GM23248 (cell line): Measurements from ENCODE around the gene CACNA2D1. TPM values are rescaled to one million over a fixed set of nuclear protein-coding genes. Genes with fewer than 3 reads are reported as not detected.
A peak's percentile ranks its signal among the peaks of the same experiment; 100 is the strongest.
"Not testable (repeated sequence)": the region's sequence is repeated elsewhere in the genome, so short reads cannot be mapped to it uniquely, and the experiment has no call there.

Experiments
- DNase-seq: peaks from one replicate; pipeline ENCODE4 v3.0.0-alpha.2; 2015
- H2AFZ ChIP-seq: fragments of 200-600 bp; sonication (generic); 2 replicates; pipeline ENCODE4 v1.6.1; 2016; ENCODE audit warnings: antibody characterized with exemption
- H3F3A ChIP-seq: fragments of 200-600 bp; sonication (generic); 2 replicates; pipeline ENCODE4 v1.6.1; 2016; ENCODE audit warnings: mild to moderate bottlenecking, antibody characterized with exemption, mixed run types; ENCODE audit not compliant: insufficient read depth
- H3K27ac ChIP-seq: fragments of 200-600 bp; sonication (generic); 2 replicates; pipeline ENCODE4 v1.5.1; 2016; ENCODE audit warnings: mild to moderate bottlenecking
- H3K27me3 ChIP-seq: fragments of 200-600 bp; sonication (generic); replicated peaks from 2 replicates; pipeline ENCODE4 v1.6.1; 2016; ENCODE audit warnings: mild to moderate bottlenecking; ENCODE audit not compliant: insufficient read depth
- H3K36me3 ChIP-seq: fragments of 200-600 bp; sonication (generic); 2 replicates; pipeline ENCODE4 v1.6.1; 2016; ENCODE audit warnings: low read depth, mild to moderate bottlenecking
- H3K4me1 ChIP-seq: fragments of 200-600 bp; sonication (generic); 2 replicates; pipeline ENCODE4 v1.6.1; 2016; ENCODE audit warnings: mild to moderate bottlenecking; ENCODE audit not compliant: insufficient read depth
- H3K4me2 ChIP-seq: fragments of 200-600 bp; sonication (generic); one replicate; pipeline ENCODE4 v1.6.1; 2016; ENCODE audit warnings: mild to moderate bottlenecking; ENCODE audit not compliant: unreplicated experiment
- H3K4me3 ChIP-seq: fragments of 200-600 bp; sonication (generic); 2 replicates; pipeline ENCODE4 v1.5.1; 2016; ENCODE audit warnings: mild to moderate bottlenecking
- H3K79me2 ChIP-seq: fragments of 200-600 bp; sonication (generic); 2 replicates; pipeline ENCODE4 v1.6.1; 2016; ENCODE audit warnings: mild to moderate bottlenecking; ENCODE audit not compliant: insufficient read depth
- H3K9ac ChIP-seq: fragments of 200-600 bp; sonication (generic); 2 replicates; pipeline ENCODE4 v1.6.1; 2016; ENCODE audit warnings: mild to moderate bottlenecking
- H3K9me2 ChIP-seq: fragments of 200-600 bp; sonication (generic); 2 replicates; pipeline ENCODE4 v1.6.1; 2016; ENCODE audit warnings: mixed run types, mild to moderate bottlenecking, moderate library complexity; ENCODE audit not compliant: insufficient read depth
- H3K9me3 ChIP-seq: fragments of 200-600 bp; sonication (generic); one replicate; pipeline ENCODE4 v1.6.1; 2017; ENCODE audit warnings: low read depth
- H4K20me1 ChIP-seq: fragments of 200-600 bp; sonication (generic); 2 replicates; pipeline ENCODE4 v1.6.0; 2016; ENCODE audit not compliant: insufficient read depth
- EZH2 ChIP-seq: fragments of 200-600 bp; sonication (generic); IDR thresholded peaks from 2 replicates; pipeline ENCODE4 v1.6.1; 2018; ENCODE audit warnings: antibody characterized with exemption, mild to moderate bottlenecking; ENCODE audit not compliant: insufficient read depth, poor library complexity, severe bottlenecking
- EZH2phosphoT487 ChIP-seq: fragments of 200-600 bp; sonication (generic); IDR thresholded peaks from 2 replicates; pipeline ENCODE4 v1.6.1; 2018; ENCODE audit warnings: antibody characterized with exemption, moderate library complexity, mild to moderate bottlenecking, low read depth; ENCODE audit not compliant: insufficient read depth
- WGBS, 2 experiments: methylation state at CpG; one replicate each; pipeline ENCODE4 v1.1.6; 2015 to 2017; ENCODE audit warnings: low lambda C conversion rate in 2 of 2, low coverage in 1 of 2; ENCODE audit errors: missing lambda C conversion rate in 2 of 2; 5-methylcytosine and 5-hydroxymethylcytosine counted together
- in situ Hi-C: fragments of 300-500 bp; cut with MboI; formaldehyde crosslinking; loops from 2 replicates; pipeline ENCODE4 v1.15.0; 2020
- polyA plus RNA-seq: library from polyadenylated mRNA; unstranded; fragments of >200 nt; fragmentation: Nextera tagmentation; extraction: Ambion mirVana; gene quantifications from 2 replicates; pipeline ENCODE4 v1.2.1, GENCODE V29; 2016
- total RNA-seq: library from RNA; depleted of rRNA; stranded (reverse); fragments of >200 nt; shearing (Covaris generic); gene quantifications from 2 replicates; pipeline ENCODE4 v1.2.3, GENCODE V29; 2014

The CACNA2D1 gene
- total and polyA plus RNA-seq, 2 experiments from 2014 or later: 7.7 to 21.2 TPM

- peak; percentile 4 for DNase-seq
- no peaks in the 10 kb centered on the region for H3K9me3 ChIP-seq
- H3K27ac ChIP-seq: no peak overlapping the region
- no peak for TF ChIP-seq EZH2
- TF ChIP-seq EZH2phosphoT487: no peak
- 0 out of 2 replicates have a peak, but pooled peaks cover 5% of the 10 kb centered on the region for H3K4me1 ChIP-seq
- no peaks in the 10 kb centered on the region for H4K20me1 ChIP-seq
- no peak overlapping the region for H3K4me2 ChIP-seq
- H3K36me3 ChIP-seq: no peaks in the 10 kb centered on the region
- 63 to 69% methylated on average over 3 of the region's 3 CpGs for WGBS, 2 experiments
- no peaks in the 10 kb centered on the region for H3K79me2 ChIP-seq
- H3K4me3 ChIP-seq: no peak overlapping the region
- in situ Hi-C loops: no loop called here
- no peaks in the 10 kb centered on the region for H3K27me3 ChIP-seq
- no peak overlapping the region for H2AFZ ChIP-seq
- H3F3A ChIP-seq: no peaks in the 10 kb centered on the region
- H3K9me2 ChIP-seq: no peaks in the 10 kb centered on the region
- no peak overlapping the region for H3K9ac ChIP-seq
Measured at GRCh38 chr7:82389876-82390275, 53.7 kb downstream of the CACNA2D1 start.

- WGBS, 2 experiments: 20 to 36% methylated on average over 2 of the region's 2 CpGs
- in situ Hi-C loops: no loop called here
- no peaks in the 10 kb centered on the region for H3K27me3 ChIP-seq
- no peaks in the 10 kb centered on the region; the same call in 1 of the 2 replicates for H3K9me2 ChIP-seq
- no peaks in the 10 kb centered on the region for H3K9me3 ChIP-seq
- H3K27ac ChIP-seq: no peak overlapping the region
- H3K4me1 ChIP-seq: 0 out of 2 replicates have a peak, but pooled peaks cover 5% of the 10 kb centered on the region
- TF ChIP-seq EZH2phosphoT487 (no peak), EZH2 (no peak)
- no peak overlapping the region for H2AFZ ChIP-seq
- no peaks in the 10 kb centered on the region for H4K20me1 ChIP-seq
- H3K79me2 ChIP-seq: no peaks in the 10 kb centered on the region
- no peak overlapping the region for H3K4me2 ChIP-seq
- no peak overlapping the region for H3K9ac ChIP-seq
- no peak for DNase-seq
- no peak overlapping the region for H3K4me3 ChIP-seq
- H3F3A ChIP-seq: no peaks in the 10 kb centered on the region
- H3K36me3 ChIP-seq: no peaks in the 10 kb centered on the region
Measured at GRCh38 chr7:82388138-82388537, 55.4 kb downstream of the CACNA2D1 start.

- H3K4me3 ChIP-seq, H3K9ac ChIP-seq, in situ Hi-C loops, H2AFZ ChIP-seq, H3K4me1 ChIP-seq, H3K4me2 ChIP-seq, DNase-seq, H3K36me3 ChIP-seq, H4K20me1 ChIP-seq, H3K9me3 ChIP-seq, H3K27me3 ChIP-seq, H3K9me2 ChIP-seq, H3K79me2 ChIP-seq, H3K27ac ChIP-seq, H3F3A ChIP-seq: not testable (repeated sequence)
- 97 to 99% methylated on average over 6 of the region's 6 CpGs for WGBS, 2 experiments
Measured at GRCh38 chr7:82386571-82386970, 57.0 kb downstream of the CACNA2D1 start.

GRCh38 chr7:82384779-82385178 is 58.8 kb downstream of the CACNA2D1 start:
- H3K79me2 ChIP-seq: no peaks in the 10 kb centered on the region
- H3K4me2 ChIP-seq: no peak overlapping the region
- H2AFZ ChIP-seq: no peak overlapping the region
- TF ChIP-seq EZH2phosphoT487 (no peak), EZH2 (no peak)
- H3K9ac ChIP-seq: no peak overlapping the region
- in situ Hi-C loops: no loop called here
- H3K27ac ChIP-seq: no peak overlapping the region
- no peaks in the 10 kb centered on the region for H3K9me3 ChIP-seq
- H3F3A ChIP-seq: no peaks in the 10 kb centered on the region
- H3K36me3 ChIP-seq: no peaks in the 10 kb centered on the region
- DNase-seq: no peak
- H4K20me1 ChIP-seq: no peaks in the 10 kb centered on the region
- no peak overlapping the region for H3K4me3 ChIP-seq
- H3K4me1 ChIP-seq: 0 out of 2 replicates have a peak, but pooled peaks cover 5% of the 10 kb centered on the region
- WGBS, 2 experiments: 94 to 98% methylated on average over 2 of the region's 2 CpGs
- no peaks in the 10 kb centered on the region; the same call in 1 of the 2 replicates for H3K9me2 ChIP-seq
- H3K27me3 ChIP-seq: no peaks in the 10 kb centered on the region

- H3K9ac ChIP-seq: no peak overlapping the region
- TF ChIP-seq EZH2 (no peak), EZH2phosphoT487 (no peak)
- in situ Hi-C loops: no loop called here
Measured at GRCh38 chr7:82384051-82384464, 59.5 kb downstream of the CACNA2D1 start.

More at GRCh38 chr7:82384051-82384464, 59.5 kb downstream of the CACNA2D1 start:
- Histone ChIP-seq H3K4me2 (no peak overlapping the region), H3K27me3 (no peaks in the 10 kb centered on the region), H3K36me3 (no peaks in the 10 kb centered on the region), H3K4me1 (0 out of 2 replicates have a peak, but pooled peaks cover 5% of the 10 kb centered on the region), H3K9me2 (no peaks in the 10 kb centered on the region; the same call in 1 of the 2 replicates), H3K79me2 (no peaks in the 10 kb centered on the region), H4K20me1 (no peaks in the 10 kb centered on the region), H3F3A (no peaks in the 10 kb centered on the region), H3K9me3 (no peaks in the 10 kb centered on the region), H3K27ac (no peak overlapping the region), H3K4me3 (no peak overlapping the region), H2AFZ (no peak overlapping the region)
- DNase-seq: no peak
- WGBS, 2 experiments: 96 to 98% methylated on average over 4 of the region's 4 CpGs
